ENCODE data around the gene GSTA4.
"Not testable (repeated sequence)": the region's sequence is repeated elsewhere in the genome, so short reads cannot be mapped to it uniquely, and the experiment has no call there.

The GSTA4 gene

GRCh38 chr6:53009056-53009455 lies 14.0 kb upstream of the GSTA4 start:
- no peak for DNase-seq (ENCODE audit: low read depth)
- no peak for TF ChIP-seq CTCF (conservative IDR thresholded peaks at IDR 0.05; ENCODE audit: control insufficient read depth, insufficient read depth, low read depth, low read length)
- H3K4me3 ChIP-seq (ENCODE audit: control insufficient read depth, low read depth, low read length): no peak overlapping the region

GRCh38 chr6:53008192-53008687 lies 13.2 kb upstream of the GSTA4 start:
- DNase-seq (ENCODE audit: low read depth); H3K4me3 ChIP-seq (ENCODE audit: control insufficient read depth, low read depth, low read length): not testable (repeated sequence)

- TF ChIP-seq CTCF (conservative IDR thresholded peaks at IDR 0.05; ENCODE audit: control insufficient read depth, insufficient read depth, low read depth, low read length): no peak
- H3K4me3 ChIP-seq (ENCODE audit: control insufficient read depth, low read depth, low read length): no peak overlapping the region
- DNase-seq (ENCODE audit: low read depth): no peak
These were observed 10.7 kb upstream of the GSTA4 start for GRCh38 chr6:53005663-53006250.

GRCh38 chr6:52999456-52999855 lies 4.4 kb upstream of the GSTA4 start:
- no peak for DNase-seq (ENCODE audit: low read depth)
- TF ChIP-seq CTCF (conservative IDR thresholded peaks at IDR 0.05; ENCODE audit: control insufficient read depth, insufficient read depth, low read depth, low read length): no peak
- H3K4me3 ChIP-seq (ENCODE audit: control insufficient read depth, low read depth, low read length): no peak overlapping the region

GRCh38 chr6:52998603-52999002 lies 3.5 kb upstream of the GSTA4 start:
- no peak overlapping the region for H3K4me3 ChIP-seq (ENCODE audit: control insufficient read depth, low read depth, low read length)
- no peak for TF ChIP-seq CTCF (conservative IDR thresholded peaks at IDR 0.05; ENCODE audit: control insufficient read depth, insufficient read depth, low read depth, low read length)
- DNase-seq (ENCODE audit: low read depth): no peak

- peak; percentile 88 for DNase-seq (ENCODE audit: low read depth)
- TF ChIP-seq CTCF (conservative IDR thresholded peaks at IDR 0.05; ENCODE audit: control insufficient read depth, insufficient read depth, low read depth, low read length): no peak
- peak overlapping the region; percentile 38 for H3K4me3 ChIP-seq (ENCODE audit: control insufficient read depth, low read depth, low read length)
These were observed 995 bp upstream of the GSTA4 start for GRCh38 chr6:52995913-52996645.

- DNase-seq (ENCODE audit: low read depth): no peak
- no peak for TF ChIP-seq CTCF (conservative IDR thresholded peaks at IDR 0.05; ENCODE audit: control insufficient read depth, insufficient read depth, low read depth, low read length)
- H3K4me3 ChIP-seq (ENCODE audit: control insufficient read depth, low read depth, low read length): peak overlapping the region; percentile 91
These were observed 320 bp downstream of the GSTA4 start for GRCh38 chr6:52994839-52995088.

All from fibroblast of mammary gland (primary cell).